Panc1 (cell line): Measurements from ENCODE around the gene SAMD11.

Source experiments
- POLR2AphosphoS5 ChIP-seq: IDR thresholded peaks from 2 replicates; pipeline ENCODE4 v1.6.1; 2012; ENCODE audit warnings: mild to moderate bottlenecking, low read depth, low read length, moderate library complexity
- TCF7L2 ChIP-seq: IDR thresholded peaks from 2 replicates; pipeline ENCODE4 v1.6.1; 2011; ENCODE audit warnings: mild to moderate bottlenecking, low read depth, low read length, inconsistent platforms
- TF ChIP-seq, protein P1 (sequence below): fragments of 450-650 bp; IDR thresholded peaks from 2 replicates; pipeline ENCODE4 v1.5.1; 2017; ENCODE audit warnings: mild to moderate bottlenecking

GRCh38 chr1:953524-954320 is 30.0 kb downstream of the SAMD11 start:
- TF ChIP-seq, protein P1, sequence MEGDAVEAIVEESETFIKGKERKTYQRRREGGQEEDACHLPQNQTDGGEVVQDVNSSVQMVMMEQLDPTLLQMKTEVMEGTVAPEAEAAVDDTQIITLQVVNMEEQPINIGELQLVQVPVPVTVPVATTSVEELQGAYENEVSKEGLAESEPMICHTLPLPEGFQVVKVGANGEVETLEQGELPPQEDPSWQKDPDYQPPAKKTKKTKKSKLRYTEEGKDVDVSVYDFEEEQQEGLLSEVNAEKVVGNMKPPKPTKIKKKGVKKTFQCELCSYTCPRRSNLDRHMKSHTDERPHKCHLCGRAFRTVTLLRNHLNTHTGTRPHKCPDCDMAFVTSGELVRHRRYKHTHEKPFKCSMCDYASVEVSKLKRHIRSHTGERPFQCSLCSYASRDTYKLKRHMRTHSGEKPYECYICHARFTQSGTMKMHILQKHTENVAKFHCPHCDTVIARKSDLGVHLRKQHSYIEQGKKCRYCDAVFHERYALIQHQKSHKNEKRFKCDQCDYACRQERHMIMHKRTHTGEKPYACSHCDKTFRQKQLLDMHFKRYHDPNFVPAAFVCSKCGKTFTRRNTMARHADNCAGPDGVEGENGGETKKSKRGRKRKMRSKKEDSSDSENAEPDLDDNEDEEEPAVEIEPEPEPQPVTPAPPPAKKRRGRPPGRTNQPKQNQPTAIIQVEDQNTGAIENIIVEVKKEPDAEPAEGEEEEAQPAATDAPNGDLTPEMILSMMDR: no peak
- TF ChIP-seq POLR2AphosphoS5: no peak
- TF ChIP-seq TCF7L2: no peak
